DMS114 treated with DMSO at 0.1 percent for 48 hours (cell line): ENCODE results near the gene ZNF519.
A peak's percentile ranks its signal among the peaks of the same experiment; 100 is the strongest.
"Not testable (repeated sequence)": the region's sequence is repeated elsewhere in the genome, so short reads cannot be mapped to it uniquely, and the experiment has no call there.

Experiments used
- DNase-seq: peaks from one replicate; lab custom pipeline; 2025; ENCODE audit not compliant: unreplicated experiment; lab: John Stamatoyannopoulos, UW

ZNF519 gene

DNA sequence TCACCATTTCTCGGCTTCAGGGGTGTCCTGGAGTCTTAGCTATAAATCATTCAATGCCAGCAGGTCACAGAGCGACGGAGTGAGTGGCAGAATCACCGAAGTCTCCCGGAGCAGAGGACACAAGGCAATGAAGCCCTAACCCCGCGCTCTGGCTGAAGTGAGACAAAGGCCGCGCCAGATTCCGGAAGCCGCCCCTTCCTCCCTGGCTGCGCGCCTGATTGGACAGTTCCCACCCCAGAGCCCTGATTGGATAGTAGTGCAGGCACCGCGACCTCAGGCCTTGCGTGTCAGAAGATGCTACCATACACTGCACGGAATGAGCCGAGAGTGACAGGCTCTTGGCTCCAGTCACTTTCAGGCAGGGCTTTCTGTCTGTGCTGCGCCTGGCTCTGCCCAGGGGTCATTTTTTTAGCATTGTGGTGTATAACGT, at the start of gene ZNF519:
Gene ZNF519 (minus strand): TSS at position 165 of the 430 bp plus-strand sequence. CDS start 158 bp downstream, at position 7.
- DNase-seq: peak; percentile 91

DNA sequence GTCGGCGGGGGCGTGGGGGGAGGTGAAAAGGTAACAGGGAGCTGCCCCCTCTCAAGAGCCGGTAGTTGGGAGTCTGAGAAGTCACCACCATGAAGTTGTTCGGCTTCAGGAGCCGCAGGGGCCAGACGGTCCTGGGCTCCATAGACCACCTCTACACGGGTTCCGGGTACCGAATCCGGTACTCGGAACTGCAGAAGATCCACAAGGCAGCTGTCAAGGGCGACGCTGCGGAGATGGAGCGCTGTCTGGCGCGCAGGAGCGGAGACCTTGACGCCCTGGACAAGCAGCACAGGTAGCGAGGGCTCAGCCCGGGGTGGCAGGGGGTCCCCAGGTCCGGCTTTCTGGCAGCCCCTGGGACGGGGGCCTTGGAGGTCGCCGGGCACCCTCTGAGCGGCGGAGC, 47.1 kb upstream of the ZNF519 start:
- DNase-seq: no peak

DNA sequence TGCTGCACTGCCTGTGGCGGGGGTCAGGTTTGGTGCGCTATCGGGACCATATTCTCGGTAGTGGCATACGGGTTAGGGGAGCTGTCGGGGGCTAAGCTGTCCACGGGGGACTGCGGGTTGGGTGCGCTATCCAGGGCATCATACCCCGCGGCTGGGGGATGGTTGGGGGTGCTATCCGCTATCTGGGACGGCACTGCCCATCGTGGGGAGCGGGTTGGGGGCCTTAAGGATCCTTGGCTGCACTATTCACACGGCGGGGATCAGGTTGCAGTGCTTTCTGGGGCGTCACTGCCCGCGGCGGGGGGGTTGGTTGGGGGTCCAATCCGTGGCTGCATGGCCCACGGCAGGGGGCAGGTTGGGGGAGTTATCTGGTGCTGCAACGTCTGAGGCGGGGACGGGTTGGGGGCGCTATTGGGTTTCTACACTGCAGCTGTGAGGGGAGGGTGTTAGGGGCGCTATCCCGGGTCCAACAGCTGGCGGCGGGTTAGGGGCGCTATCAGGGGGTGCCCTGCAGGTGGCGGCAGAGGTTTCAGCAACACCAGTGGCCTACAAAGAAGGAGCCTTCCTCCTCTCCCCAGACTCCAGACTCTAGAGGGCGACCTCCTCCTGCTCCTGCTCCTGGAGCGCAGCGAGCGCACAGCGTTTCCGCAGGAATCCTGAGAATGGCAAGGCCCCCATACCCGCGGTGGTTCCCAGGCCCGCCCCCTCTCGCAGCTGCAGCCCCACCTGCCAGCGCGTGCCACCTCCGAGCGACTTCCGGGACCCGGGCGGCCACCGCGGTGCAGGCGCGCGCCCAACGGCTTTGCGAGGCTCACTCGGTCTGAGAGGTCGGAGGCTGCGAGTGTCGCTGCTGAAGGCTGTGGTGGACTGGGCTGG, 46.3 kb upstream of the ZNF519 start:
- DNase-seq: peak; percentile 45

DNA sequence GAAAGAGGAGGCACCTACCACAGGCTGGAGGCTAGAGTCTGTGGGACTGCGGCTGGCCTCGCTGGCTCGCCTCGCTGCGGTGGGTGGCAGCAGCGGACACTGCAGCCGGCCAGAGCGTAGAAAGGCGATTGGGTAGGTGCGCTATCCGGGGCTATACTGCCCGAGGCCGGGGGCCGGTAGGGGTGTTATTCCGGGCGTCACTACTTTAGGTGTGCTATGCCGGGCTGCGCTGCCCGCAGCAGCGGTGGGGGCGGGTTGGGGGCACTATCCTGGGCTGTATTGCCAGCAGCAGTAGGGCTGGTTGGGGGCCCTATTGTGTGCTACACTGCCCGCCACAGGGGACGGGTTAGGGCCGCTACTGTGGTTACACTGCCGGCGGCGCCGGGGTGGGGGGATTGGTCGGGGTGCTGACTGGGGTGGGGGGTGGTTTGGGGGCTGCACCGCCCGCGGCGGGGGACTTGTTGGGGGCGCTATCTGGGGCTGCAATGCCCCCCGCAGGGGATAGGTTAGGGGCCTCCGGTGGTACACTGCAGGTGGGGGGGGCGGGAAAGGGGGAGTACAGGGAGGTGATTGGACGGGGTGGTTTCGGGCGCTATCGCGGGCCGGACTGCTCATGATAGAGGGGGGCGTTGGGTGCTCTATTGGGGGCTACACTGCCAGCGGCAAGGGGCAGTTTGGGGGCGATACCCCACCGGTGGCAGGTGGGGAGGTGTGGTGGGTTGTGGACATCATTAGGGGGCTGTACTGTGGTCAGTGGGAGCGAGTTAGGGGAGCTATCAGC, 45.5 kb upstream of the ZNF519 start:
- DNase-seq: not testable (repeated sequence)

DNA sequence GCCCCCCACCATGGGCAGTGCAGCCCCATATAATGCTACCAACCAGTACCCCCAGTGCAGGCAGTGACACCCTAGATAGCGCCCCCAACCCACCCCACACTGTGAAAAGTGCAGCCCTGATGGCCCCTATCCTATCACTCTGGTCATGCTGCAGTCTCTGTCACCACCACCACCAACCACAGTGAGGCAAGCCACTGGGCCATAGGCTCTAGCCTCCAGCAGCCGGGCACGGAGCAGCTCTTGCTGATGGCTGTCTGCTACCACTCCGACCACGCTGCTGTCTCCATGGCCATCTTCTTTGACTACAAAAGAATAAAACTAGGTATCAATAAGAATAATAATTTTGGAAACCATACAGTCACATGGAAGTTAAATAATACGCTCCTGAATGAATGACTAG, 43.2 kb upstream of the ZNF519 start:
- DNase-seq: not testable (repeated sequence)

DNA sequence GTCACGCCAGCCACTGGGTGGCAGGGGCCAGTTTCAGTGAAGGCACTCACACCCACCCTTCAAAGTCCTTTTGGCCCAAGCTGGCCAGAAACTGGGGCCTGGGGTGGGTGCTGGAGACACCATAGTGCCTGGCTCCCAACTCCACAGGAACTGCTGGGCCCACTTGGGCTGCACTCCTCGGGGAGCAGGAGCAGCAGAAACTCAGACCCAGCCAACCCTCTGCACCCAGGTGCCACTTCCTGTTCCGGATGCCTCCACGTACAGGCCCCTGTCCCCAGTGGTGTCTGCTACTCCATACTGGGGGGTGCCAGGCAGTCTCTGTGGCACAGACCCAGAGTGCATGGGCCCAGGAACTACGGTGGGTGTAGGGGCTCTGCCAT, 42.5 kb upstream of the ZNF519 start:
- DNase-seq: no peak

DNA sequence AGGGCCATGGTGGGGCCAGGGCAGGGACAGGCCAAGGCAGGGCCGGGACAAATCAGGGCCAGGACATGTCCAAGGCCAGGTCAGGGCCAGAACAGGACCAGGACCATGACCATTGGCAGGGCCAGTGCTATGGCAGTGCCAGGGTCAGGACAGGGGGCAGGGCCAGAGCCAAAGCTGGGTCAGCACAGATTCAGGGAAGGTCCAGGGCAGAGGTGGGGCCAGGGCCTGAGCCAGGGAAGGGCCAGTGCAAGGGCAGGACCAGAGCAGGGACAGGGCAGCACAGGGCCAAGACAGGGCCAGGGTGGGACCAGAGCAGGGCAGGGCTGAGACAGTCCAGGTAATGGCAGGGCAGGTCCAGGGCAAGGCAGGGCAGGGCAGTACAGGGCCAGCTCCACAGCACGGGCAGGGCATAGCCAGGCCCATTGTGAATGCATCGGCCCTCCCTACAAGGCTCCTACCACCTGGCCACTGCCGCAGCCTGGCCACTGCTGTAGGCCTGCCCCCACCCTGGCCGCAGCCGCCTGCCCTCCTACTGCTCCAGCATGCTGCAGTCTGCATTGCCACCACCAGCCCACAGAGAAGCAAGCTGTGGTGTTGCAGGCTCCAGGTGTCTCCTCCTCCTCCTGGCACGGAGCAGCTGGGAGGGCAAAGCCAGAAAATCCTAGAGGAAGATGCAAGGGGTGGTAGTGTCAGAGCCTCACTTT, 41.9 kb upstream of the ZNF519 start:
- not testable (repeated sequence) for DNase-seq

DNA sequence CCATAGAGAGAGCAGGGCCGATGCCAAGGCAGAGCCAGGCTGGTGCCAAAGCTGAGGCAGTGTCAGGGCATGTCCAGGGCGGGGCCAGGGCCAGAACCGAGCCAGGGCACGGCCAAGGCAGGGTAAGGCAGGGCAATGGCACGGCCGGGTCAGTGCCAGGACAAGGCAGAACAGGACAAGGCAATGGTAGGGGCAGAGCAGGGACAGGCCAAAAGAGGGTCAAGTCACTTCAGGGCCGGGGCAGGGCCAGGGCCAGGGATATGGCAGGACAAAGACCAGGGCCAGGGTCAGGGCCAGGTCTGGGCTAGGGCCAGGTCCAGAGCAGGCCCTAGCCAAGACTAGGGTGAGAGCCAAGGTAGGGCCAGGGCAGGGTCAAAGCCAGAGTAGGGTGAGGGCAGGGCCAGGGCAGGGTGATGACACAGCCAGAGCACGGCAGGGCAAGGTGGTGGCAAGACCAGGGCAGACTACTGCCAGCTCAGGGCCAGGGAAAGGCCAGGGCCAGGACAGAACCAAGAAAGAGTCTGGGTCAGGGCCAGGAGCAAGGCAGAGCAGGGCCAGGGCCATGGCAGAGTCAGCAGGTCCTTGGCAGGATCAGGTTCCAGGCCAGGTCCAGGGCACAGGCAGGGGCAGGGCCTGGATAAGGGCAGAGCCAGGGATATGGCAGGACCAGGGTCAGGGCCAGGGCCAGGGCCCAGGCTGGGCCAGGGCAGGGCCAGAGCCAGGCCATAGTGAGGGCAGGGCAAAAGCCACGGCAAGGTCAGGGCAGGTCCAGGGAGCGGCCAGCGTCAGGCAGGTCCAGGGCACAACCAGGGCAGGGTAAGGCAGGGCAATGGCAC, 41.1 kb upstream of the ZNF519 start:
- DNase-seq: not testable (repeated sequence)

DNA sequence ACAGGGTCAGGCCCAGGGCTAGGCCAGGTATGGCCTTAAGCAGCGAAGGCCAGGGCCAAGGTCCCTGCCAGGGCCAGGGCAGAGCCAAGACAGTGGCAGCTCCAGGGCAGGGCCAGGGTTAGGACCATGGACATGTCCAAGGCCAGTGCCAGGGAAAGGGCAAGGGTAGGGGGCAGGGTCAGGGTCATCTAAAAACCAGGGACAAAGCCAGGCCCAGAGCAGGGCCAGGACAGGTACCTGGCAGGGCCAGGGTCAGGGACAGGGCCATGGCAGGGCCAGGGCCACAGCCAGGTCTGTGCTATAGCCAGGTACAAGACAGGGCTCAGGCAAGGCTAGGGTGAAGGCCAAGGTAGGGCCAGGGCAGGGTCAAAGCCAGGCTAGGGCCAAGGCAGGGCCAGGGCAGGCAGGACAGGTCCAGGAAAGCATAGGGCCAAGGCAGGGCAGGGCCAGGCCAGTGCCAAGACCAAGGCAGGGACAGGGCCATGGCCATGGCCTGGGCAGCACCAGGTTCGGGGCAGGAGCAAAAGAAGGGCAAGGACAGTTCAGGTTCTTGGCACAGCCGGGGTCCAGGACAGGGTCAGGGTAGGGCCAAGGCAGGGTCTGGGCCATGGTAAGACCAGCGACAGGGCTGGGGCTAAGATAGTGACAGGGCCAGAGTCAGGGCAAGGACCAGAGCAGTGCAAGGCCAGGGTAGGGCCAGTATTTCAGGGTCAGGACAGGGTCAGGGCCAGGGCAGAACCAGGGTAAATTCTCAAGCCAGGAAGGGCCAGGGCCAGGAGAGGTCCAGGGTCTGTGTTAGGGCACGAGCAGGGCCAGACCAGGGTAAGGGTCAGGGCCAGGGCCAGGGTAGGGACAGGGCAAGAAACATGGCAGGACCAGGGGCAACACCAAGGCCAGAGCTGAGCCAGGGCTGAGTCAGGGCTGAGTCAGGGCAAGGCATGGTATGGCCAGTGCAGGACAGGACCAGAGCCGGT, 40.2 kb upstream of the ZNF519 start:
- DNase-seq: not testable (repeated sequence)

DNA sequence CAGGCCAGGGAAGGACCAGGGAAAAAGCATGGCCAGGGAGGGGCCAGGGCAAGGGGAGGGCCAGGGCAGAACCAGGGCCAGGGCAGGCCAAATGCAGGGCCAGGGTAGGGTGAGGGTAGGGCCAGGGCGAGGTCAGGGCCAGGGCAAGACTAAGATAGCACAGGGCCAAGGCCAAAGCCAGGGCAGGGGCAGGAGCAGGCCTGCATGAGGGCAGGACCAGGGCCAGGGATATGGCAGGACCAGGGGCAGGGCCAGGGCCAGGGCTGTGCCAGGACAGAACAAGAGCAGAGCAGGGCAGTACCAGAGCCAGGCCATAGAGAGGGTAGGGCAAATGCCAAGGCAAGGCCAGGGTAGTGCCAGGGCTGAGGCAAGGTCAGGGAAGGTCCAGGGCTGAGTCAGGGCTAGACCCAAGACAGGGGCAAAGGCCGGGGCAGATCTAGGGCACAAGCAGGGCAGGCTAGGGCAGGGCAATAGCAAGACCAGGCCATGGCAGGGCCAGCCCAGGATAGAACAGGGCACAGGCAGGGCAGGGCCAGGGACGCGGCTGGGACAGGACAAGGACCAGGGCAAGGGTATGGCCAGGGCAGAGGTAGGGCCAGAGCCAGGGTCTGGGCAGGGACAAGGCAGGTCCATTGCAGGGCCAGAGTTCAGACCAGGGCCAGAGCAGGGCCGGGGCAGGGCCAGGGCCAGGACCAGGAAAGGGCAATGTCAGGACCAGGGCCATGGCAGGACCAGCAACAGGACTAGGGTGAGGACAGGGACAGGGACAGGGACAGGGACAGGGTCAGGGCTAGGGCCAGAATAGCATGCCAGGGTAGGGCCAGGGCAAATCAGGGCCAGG, 39.3 kb upstream of the ZNF519 start:
- DNase-seq: not testable (repeated sequence)

DNA sequence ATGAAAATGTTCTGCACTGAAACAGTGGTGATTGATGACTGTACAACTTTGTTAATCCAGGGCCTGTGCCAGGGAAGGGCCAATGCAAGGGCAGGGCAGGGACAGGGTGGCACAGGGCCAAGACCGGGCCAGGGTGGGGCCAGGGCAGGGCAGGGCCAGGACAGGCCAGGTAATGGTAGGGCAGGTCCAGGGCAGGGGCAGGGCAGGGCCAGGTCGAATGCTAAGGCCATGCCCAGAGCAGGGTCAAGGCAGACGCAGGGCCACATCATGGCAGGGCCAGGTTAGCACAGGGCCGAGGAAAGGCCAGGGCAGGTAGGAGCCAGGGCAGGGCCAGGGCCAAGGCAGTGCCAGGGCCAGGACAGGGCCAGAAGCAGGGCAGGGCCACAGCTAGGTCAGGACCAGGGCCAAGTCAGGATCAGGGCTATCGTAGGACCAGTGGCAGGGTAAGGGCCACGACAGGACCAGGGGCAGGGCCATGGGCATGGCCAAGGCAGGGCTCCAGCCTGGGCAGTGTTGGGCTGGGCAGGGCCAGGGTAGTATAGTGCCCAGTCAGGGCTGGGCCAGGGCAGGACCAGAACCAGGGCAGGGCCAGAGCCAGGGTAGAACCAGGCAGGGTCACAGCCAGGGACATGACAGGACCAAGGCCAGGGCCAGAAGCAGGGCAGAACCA, 38.3 kb upstream of the ZNF519 start:
- DNase-seq: not testable (repeated sequence)

DNA sequence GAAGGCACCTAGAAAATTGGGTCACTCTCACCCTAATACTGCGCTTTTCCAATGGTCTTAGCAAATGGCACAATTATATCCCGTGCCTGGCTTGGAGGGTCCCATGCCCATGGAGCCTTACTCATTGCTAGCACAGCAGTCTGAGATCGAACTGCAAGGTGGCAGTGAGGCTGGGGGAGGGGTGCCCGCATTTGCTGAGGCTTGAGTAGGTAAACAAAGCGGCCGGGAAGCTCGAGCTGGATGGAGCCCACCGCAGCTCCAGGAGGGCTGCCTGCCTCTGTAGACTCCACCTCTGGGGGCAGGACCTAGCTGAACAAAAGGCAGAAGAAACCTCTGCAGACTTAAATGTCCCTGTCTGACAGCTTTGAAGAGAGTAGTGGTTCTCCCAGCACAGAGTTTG, 30.7 kb upstream of the ZNF519 start:
- DNase-seq: not testable (repeated sequence)

DNA sequence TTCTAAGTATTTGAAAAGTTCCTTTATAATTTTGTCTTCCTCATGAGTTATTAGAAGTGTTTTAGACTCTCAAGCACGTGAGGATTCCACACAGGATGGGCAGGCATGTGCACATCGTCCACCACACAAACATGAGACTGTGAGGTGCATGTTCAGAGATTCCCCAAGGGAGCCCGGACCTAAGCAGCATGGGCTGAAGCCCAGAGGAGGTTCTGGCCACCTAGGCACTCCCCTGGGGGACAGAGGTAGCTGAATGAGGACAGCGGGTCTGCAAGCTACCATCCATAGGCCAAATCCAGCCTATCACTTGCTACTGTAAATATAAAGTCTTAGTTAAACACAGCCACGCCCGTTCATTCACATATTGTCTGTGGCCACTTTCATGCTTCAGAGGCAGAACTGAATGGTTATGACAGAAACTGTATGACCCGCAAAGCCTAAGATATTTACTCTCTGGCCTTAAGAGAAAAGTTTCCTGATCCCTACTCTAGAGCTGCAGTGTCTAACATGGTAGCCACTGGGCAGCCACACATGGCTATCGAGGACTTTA, 19.4 kb upstream of the ZNF519 start:
- not testable (repeated sequence) for DNase-seq

DNA sequence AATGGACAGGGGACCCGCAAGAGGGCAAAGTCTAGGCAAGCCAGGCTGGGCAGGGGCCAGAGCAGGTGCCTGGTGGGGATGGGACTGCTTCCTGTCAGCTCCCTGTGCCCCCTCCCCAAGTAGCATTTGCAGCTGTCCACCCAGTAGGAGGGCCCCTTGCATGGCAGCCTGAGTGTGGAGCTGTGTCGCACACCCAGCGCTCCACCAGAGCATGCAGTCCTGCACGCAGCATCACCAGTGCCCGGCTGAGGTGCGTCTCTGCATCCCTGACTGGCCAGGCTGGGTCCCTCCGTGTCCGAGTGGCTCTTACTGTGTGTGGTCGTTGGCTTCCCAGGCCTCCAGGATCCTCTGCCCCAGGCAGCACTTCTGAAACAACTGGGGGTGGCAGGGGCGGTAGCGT, 18.5 kb upstream of the ZNF519 start:
- DNase-seq: not testable (repeated sequence)

DNA sequence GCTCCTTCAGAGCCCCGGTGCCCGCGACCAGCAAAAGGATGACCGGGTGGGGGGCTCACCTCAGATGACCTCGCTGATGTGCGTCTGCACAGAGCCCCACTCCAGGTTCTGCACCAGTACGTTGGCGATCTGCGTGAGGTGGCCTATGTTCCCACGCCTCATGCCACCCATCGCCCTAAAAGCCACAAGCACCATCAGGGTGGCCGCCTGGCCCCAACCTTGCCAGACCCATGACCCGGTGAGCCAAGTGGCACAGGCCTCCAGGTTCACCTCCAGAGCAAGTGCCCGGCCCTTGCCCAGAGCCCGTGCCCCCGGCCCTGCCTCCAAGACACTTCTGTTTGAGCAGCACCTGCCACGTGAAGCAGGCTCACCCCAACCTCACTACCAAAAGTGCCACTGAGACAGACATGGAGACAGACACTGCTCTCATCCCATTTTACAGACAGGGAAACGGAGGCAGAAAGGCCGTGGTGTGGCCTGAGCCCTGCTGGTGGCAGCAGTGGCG, 17.7 kb upstream of the ZNF519 start:
- DNase-seq: not testable (repeated sequence)

DNA sequence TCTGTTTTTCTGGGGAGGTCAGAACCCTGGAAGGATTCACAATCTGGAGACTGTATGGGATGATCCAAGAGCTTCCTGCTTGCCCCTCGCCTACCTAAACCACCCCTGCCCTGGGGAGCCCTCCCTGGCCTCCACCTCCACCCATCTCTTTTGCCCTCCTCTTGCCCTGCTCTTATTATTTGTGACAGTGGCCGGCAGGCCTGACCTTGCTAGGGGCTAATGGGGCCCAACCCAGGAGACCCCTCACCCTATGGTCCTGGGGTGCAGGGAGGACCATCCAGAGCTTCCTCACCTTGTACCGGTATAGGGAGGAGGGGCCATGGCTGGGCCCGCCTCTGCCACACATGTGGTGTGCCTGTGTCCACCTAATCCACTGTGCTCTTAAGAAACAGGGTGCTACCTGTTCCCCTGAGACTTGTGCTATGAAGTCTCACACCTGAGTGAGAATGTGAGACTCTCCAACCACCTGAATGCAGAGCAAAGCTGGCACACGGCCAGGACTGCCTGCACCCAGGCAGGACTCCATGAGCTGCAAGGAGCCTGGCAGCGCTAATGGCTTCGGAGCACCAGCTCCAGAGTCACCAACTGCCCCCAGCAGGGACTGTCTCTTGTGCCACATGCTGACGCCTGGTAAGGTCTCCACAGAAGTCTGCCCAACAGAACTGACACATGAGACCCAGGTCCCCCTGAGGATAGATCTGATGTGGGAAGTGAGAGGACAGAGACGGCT, 17.1 kb upstream of the ZNF519 start:
- DNase-seq: not testable (repeated sequence)
